ENCODE measurements around the gene ALDH18A1. TPM values are rescaled to one million over a fixed set of nuclear protein-coding genes. Genes with fewer than 3 reads are reported as not detected.
A peak's percentile ranks its signal among the peaks of the same experiment; 100 is the strongest.

Gene ALDH18A1
- polyA plus RNA-seq, 1 donor from 2014 or later, result 45.7 TPM

DNA sequence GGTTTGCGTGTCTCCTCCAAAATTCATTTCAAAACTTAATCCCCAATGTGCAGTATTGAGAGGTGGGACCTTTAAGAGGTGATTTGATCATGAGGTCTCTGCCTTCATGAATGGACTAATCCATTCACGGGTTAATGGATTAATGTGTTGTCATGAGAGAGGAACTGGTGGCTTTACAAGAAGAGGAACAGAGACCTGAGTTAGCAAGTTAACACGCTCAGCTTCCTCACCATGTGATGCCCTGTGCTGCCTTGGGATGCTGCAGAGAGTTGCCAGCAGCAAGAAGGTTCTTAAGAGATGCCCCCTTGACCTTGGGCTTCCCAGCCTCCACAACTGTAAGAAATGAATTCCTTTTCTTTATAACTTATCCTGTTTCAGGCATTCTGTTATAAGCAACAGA is 40.9 kb upstream of the ALDH18A1 start:
- Histone ChIP-seq H3K4me3 (ENCODE audit: low read length) (no peak overlapping the region), H3F3A (ENCODE audit: insufficient read depth, low read length, poor library complexity, severe bottlenecking) (no peaks in the 10 kb centered on the region), H3K4me2 (ENCODE audit: low read length) (no peak overlapping the region), H4K20me1 (ENCODE audit: insufficient read depth) (no peaks in the 10 kb centered on the region), H3K9me2 (ENCODE audit: insufficient read depth, low read length) (no peaks in the 10 kb centered on the region), H3K9ac (ENCODE audit: low read length) (no peak overlapping the region), H3K27ac (ENCODE audit: low read length) (no peak overlapping the region), H2AFZ (ENCODE audit: low read depth, low read length) (no peak overlapping the region), H3K79me2 (replicated peaks; ENCODE audit: insufficient read depth, low read length) (peaks cover 12% of the 10 kb centered on the region), H3K36me3 (ENCODE audit: insufficient read depth, low read length) (no peaks in the 10 kb centered on the region), H3K27me3 (ENCODE audit: insufficient read depth, low read depth, low read length) (no peaks in the 10 kb centered on the region), H3K9me3 (ENCODE audit: low read length) (no peaks in the 10 kb centered on the region)
- TF ChIP-seq, protein P1, sequence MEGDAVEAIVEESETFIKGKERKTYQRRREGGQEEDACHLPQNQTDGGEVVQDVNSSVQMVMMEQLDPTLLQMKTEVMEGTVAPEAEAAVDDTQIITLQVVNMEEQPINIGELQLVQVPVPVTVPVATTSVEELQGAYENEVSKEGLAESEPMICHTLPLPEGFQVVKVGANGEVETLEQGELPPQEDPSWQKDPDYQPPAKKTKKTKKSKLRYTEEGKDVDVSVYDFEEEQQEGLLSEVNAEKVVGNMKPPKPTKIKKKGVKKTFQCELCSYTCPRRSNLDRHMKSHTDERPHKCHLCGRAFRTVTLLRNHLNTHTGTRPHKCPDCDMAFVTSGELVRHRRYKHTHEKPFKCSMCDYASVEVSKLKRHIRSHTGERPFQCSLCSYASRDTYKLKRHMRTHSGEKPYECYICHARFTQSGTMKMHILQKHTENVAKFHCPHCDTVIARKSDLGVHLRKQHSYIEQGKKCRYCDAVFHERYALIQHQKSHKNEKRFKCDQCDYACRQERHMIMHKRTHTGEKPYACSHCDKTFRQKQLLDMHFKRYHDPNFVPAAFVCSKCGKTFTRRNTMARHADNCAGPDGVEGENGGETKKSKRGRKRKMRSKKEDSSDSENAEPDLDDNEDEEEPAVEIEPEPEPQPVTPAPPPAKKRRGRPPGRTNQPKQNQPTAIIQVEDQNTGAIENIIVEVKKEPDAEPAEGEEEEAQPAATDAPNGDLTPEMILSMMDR (IDR thresholded peaks at IDR 0.05; ENCODE audit: poor library complexity, severe bottlenecking), result no peak
- TF ChIP-seq POLR2AphosphoS5 (IDR thresholded peaks at IDR 0.05) (no peak), EZH2 (IDR thresholded peaks at IDR 0.05; ENCODE audit: borderline replicate concordance, insufficient read depth, low read length, poor library complexity, severe bottlenecking) (no peak), MXI1 (conservative IDR thresholded peaks at IDR 0.05; ENCODE audit: poor library complexity, severe bottlenecking) (no peak), TAF1 (IDR thresholded peaks at IDR 0.05; ENCODE audit: low read depth) (no peak), RAD21 (conservative IDR thresholded peaks at IDR 0.05) (no peak), SMC3 (conservative IDR thresholded peaks at IDR 0.05; ENCODE audit: poor library complexity) (no peak), EP300 (conservative IDR thresholded peaks at IDR 0.05; ENCODE audit: poor library complexity, severe bottlenecking) (no peak)
- TF ChIP-seq, protein P2, sequence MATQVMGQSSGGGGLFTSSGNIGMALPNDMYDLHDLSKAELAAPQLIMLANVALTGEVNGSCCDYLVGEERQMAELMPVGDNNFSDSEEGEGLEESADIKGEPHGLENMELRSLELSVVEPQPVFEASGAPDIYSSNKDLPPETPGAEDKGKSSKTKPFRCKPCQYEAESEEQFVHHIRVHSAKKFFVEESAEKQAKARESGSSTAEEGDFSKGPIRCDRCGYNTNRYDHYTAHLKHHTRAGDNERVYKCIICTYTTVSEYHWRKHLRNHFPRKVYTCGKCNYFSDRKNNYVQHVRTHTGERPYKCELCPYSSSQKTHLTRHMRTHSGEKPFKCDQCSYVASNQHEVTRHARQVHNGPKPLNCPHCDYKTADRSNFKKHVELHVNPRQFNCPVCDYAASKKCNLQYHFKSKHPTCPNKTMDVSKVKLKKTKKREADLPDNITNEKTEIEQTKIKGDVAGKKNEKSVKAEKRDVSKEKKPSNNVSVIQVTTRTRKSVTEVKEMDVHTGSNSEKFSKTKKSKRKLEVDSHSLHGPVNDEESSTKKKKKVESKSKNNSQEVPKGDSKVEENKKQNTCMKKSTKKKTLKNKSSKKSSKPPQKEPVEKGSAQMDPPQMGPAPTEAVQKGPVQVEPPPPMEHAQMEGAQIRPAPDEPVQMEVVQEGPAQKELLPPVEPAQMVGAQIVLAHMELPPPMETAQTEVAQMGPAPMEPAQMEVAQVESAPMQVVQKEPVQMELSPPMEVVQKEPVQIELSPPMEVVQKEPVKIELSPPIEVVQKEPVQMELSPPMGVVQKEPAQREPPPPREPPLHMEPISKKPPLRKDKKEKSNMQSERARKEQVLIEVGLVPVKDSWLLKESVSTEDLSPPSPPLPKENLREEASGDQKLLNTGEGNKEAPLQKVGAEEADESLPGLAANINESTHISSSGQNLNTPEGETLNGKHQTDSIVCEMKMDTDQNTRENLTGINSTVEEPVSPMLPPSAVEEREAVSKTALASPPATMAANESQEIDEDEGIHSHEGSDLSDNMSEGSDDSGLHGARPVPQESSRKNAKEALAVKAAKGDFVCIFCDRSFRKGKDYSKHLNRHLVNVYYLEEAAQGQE (IDR thresholded peaks at IDR 0.05; ENCODE audit: borderline replicate concordance), result no peak

DNA sequence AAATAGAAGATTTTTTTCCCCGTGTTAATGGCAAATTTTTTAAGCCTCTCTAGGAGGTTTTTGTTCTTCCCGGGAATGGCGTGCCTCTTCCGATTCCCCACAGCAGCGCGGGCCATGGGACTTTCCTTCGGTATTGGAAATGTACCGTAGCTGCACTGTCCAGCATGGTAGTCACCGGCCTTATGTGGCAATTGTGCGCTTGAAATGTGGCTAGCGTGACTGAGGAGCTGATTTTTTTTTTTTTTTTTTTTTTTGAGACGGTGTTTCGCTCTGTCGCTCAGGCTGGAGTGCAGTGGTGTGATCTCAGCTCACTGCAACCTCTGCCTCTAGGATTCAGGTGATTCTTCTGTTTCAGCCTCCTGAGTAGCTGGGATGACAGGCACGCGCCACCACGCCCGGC is 38.2 kb upstream of the ALDH18A1 start:
- Histone ChIP-seq H3K27me3 (ENCODE audit: insufficient read depth, low read depth, low read length) (no peaks in the 10 kb centered on the region), H3K4me2 (ENCODE audit: low read length) (no peak overlapping the region), H4K20me1 (ENCODE audit: insufficient read depth) (no peaks in the 10 kb centered on the region), H3F3A (ENCODE audit: insufficient read depth, low read length, poor library complexity, severe bottlenecking) (no peaks in the 10 kb centered on the region), H2AFZ (ENCODE audit: low read depth, low read length) (peak overlapping the region; percentile 30), H3K36me3 (ENCODE audit: insufficient read depth, low read length) (no peaks in the 10 kb centered on the region), H3K9me2 (ENCODE audit: insufficient read depth, low read length) (no peaks in the 10 kb centered on the region), H3K27ac (ENCODE audit: low read length) (no peak overlapping the region), H3K9me3 (ENCODE audit: low read length) (no peaks in the 10 kb centered on the region), H3K4me3 (ENCODE audit: low read length) (peak overlapping the region; percentile 78), H3K9ac (ENCODE audit: low read length) (no peak overlapping the region), H3K79me2 (replicated peaks; ENCODE audit: insufficient read depth, low read length) (peaks cover 17% of the 10 kb centered on the region)
- no peak for TF ChIP-seq TAF1 (IDR thresholded peaks at IDR 0.05; ENCODE audit: low read depth)
- no peak for TF ChIP-seq SMC3 (conservative IDR thresholded peaks at IDR 0.05; ENCODE audit: poor library complexity)
- TF ChIP-seq MXI1 (conservative IDR thresholded peaks at IDR 0.05; ENCODE audit: poor library complexity, severe bottlenecking), result no peak

Measured in neural cell (in vitro differentiated cells).